GM18517 (cell line): ENCODE results near the gene FBXO5.
A peak's percentile ranks its signal among the peaks of the same experiment; 100 is the strongest.

Source experiments
- ATAC-seq: cut with Tn5 transposase; IDR thresholded peaks from one replicate; pipeline ENCODE4 v1.9.1; 2021; ENCODE audit warnings: mild to moderate bottlenecking, moderate library complexity; ENCODE audit not compliant: unreplicated experiment

Gene FBXO5

GRCh38 chr6:152952866-152953509, 29.9 kb downstream of the FBXO5 start:
- ATAC-seq: no peak

DNA sequence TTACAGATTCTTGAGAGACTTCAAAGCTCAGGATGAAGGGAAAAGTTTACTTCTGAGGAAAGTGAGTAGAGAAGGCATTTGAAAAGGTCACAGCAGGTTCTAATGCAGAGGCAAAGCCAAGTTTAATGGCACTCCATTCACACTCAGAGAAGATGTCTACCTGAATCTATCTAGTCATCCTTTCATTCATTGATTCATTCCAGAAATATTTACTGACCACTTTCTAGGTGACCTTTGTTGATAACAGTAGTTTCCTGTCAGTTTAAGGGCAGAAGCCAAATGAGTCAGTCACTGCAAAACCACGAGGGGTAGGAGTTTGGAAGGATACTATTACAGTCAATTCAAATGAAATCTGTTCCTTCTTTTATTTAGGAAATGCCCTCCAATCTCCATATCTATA, 30.8 kb downstream of the FBXO5 start:
- no peak for ATAC-seq

DNA sequence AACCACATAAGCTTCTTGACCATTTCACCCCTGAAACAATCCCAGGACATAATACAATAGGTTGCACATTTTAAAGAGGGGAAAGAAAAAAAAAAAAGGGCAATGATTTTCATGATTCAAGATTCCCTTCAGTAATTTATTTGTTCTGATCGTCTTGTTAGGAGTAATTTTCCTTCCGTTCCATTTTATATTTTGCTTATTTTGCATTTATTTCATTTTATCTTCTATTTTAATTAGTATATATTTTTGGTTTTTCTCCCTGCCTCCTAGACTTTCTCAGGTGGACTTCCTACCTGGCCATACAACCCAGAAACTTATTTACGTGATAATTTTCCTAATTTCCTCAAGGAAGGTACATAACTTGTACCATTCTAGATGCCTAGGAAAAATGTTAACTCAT, 32.6 kb downstream of the FBXO5 start:
- ATAC-seq: no peak

DNA sequence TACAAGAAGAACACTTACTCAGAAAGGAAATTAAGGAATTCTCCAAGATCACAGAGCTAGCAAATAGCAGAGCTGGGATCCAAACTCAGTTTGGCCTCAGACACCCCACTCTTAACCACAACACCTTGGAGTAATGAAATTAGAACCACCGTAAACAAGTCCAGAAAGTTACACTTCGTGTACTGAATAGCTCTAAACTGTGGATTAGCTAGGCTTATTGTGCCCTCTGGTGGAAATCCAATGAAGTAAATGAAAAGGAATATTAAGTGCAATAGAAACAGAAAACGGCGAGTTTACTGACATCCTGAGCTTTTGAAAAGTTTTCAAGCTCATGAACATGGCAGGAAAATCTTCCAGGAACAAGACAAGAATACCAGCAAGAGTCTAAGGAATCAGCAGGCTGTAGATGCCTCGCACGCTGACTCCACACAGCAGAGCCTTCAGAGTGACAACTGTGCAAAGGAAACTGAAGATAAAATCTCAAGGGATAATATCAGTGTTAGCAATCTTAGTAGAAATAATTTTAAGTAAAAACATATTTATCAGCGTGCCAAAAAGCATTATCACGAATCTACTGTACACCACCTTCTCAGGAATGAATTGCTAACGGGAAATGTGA, 34.6 kb downstream of the FBXO5 start:
- peak; percentile 82 for ATAC-seq

DNA sequence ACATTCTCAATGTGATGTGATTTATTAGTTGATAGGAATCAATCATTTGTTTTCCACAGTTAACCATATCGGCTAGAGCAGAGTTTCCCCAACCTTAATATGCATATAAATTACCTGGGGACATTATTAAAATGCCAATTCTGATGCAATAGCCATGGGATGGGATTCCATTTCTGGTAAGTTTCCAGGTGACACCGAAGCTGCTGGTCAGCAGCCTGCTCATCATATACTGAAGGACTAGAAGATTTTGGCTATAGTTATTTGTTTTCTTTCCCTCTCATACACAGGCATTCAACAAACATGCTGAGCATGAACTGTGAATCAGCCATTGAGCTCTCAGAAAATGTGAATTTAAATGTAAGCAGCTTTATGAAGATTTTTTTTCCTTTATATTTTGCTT, 35.8 kb downstream of the FBXO5 start:
- no peak for ATAC-seq

GRCh38 chr6:152946484-152946883, 36.4 kb downstream of the FBXO5 start:
- ATAC-seq: no peak

DNA sequence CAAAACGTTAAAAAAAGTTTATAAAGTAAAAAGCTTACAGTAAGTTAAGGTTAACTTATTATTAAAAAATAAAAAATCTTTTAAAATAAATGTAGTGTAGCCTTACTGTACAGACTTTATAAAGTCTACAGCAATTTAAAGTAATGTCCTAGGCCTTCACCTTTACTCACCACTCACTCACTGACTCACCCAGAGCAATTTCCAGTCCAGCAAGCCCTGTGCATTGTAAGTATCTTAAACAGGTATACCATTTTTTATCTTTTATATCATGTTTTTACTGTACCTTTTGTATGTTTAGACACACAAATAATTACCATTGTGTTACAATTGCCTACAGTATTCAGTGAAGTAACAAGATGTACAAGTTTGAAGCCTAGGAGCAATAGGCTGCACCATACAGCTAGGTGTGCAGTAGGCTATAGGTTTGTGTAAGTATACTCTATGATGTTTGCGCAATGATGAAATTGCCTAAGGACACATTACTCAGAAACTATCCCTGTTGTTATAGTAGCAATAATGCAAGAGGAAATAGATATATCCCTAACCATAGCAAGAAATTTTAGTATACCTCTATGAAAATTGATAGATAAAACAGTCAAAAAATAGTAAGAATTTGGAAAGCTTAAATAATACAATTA, 39.5 kb downstream of the FBXO5 start:
- no peak for ATAC-seq

- no peak for ATAC-seq
Measured at GRCh38 chr6:152942319-152942869, 40.4 kb downstream of the FBXO5 start.

GRCh38 chr6:152941746-152942145, 41.1 kb downstream of the FBXO5 start:
- ATAC-seq: no peak

DNA sequence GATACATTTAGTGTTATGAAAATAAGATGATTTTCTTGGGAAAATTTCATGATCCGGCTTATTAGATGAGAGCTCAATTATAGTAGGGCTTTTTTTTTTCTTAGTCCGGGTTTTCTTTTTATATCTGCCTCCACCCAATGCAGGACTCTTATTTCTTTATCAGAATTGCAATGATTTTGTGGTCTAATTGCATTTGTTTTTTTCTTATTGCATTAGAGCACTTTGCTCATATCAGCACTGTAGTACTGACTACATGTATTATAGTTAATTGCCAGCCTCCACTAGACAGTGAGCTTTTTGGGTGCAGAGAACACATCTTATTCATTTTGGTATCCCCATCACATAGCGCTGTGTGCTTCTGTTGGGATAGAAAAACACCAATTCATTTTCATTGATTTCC, 50.0 kb downstream of the FBXO5 start:
- no peak for ATAC-seq

DNA sequence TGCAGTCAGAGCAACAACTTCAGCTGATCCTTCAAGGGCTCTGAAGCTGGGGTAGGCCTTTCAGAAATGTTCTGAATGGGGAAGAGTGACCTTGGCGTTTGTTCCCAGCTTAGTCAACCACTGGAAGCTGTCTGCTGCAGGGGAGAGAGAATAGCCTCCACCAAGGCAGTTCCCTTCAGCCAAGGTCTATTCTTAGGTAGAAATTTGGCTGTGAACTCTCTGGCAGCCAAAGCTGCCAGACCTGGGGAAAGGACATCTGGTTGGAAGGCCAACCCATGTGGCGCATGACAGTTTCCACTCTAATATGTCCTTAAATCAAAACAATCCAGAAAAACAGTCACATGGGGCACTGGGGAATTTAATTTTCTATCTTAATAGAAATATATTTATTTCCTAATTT, 60.1 kb downstream of the FBXO5 start:
- ATAC-seq: no peak
